ENCODE measurements around the gene TENM3.

TENM3 gene

DNA sequence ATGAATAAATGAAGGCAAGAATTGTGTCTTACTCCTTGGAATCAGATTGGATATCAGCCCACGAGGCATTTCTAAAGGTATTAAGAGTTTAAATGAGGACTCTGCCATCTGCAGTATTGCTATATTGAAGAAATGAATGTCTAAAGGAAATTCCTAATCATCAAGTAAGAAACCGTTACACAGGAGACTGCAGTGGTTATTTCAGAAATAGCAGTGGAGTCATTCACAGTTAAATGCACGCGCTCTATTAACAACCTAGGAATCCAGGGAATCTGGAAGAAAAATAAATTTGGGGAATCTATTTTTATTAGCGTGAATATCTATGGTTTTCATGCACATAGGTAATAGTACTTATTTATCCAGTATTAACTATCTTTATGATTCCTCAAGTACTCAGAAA is 334.2 kb downstream of the TENM3 start:
- DNase-seq: no peak

DNA sequence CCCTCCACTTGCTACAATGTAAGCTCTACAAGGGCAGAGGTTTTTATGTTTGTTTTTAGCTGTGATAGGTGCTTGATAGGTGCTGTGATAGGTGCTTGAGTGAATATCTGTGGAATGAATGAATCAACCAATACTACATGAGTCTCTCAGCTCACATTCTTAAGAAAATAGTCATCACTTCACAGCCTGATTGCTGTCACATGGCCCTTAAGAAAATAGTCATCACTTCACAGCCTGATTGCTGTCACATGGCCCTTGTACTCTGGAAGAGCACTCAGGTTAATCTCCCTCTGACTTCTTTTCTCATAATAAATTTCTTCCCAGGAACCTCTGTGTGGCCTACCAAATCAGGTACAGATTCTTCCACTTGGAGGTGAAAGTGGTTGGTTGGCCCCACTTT is 335.2 kb downstream of the TENM3 start:
- no peak for DNase-seq

DNA sequence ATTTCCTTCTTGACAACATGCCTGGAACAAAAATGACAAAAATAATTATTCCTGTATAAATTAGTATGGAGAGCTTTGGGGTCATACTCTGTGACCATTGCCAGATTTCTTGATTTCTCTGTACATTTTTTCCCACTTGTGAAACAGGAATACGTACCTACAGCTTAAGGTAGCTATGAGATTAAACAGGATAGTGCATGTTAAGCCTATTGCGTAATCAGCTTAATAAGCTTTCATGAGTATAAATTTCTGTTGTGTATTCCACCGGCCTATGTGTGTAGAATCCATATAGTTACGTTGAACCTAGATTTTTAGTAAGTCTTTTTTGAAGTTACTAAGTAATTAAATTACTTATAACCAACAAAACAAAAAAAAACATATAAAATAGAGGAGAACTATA is 339.0 kb downstream of the TENM3 start:
- DNase-seq: no peak

DNA sequence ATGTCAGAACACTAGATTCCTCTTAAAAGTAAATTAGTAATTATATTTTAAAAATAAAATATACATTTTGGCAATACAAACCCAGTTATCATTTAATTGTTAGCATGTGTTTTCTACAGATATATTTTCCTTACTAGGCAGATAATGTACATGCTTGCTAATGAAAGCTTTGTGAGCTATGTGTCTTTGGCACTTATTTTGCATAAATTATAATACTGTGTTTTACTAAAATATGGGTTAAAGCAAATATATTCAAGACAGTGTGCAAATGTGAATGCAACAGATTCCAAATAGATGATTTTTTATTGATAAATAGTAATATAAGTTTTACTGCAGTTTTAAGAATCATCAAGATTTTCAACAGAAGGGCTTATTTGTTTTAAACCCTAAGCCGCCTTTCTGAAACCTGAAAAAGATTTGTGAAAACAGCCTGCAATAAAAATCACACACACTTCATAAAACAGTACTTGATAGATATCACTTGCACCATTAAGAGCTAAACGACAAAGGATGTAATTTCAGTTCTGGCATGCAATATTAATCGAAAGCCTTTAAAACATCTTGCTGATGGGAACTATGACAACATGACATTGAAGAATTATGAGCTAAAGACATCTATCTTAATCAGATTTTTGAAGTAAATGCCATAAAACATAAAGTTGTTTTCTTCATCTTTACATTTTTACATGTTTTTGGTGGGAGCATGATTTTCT is 340.7 kb downstream of the TENM3 start:
- no peak for DNase-seq

DNA sequence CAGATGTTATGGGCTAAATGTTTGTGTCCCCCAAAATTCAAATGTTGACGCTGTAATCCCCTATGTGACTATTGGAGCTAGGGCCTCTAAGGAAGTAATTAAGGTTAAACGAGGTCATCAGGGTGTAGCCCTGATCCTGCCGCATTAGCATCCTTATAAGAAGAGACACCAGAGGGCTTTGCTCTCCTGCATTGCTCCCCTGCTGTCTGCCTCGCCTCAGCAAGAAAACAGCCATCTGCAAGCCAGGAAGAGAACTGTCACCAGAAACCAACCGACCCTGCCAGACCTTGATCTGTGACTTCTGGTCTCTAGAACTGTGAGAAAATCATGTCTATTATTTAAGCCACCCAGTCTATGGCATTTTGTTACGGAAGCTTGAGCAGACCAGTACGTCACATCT is 342.1 kb downstream of the TENM3 start:
- DNase-seq: no peak

DNA sequence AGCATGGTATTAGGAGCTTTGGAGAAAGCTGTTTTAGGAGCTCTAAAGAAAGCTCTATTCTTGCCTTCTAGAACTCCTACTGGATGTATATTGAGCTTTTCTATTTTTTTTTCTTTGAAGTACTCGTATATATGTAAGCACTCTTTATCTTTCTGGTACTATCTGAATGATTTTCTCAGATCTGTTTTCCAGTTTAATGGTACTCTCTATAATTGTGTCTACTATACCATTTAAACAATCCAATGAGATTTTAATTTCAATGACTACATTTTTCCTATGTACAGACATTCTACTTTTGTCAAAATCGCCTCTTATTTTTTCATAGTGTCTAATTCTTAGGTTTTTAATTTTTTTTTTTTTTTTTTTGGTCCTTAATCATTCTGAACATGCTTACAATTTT is 345.9 kb downstream of the TENM3 start:
- DNase-seq: no peak

DNA sequence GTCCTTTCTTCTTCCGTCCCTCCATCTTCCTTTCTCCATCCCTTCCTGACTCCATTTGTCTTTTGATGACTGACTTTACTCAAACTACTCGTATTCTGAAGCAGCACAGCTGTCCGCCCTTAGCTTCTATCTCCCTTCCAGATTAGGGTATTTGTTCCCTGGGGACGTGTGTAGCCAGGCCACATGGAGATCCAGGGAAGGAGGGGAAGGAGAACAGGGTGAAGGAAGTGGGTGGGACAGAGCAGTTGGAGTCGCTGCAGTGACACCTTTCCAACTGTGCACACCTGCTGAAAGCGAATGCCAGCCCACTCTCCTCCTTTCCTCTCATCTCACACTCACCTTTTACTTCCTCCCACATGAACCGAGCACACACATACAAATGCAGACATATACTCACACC is 350.2 kb downstream of the TENM3 start:
- no peak for DNase-seq

DNA sequence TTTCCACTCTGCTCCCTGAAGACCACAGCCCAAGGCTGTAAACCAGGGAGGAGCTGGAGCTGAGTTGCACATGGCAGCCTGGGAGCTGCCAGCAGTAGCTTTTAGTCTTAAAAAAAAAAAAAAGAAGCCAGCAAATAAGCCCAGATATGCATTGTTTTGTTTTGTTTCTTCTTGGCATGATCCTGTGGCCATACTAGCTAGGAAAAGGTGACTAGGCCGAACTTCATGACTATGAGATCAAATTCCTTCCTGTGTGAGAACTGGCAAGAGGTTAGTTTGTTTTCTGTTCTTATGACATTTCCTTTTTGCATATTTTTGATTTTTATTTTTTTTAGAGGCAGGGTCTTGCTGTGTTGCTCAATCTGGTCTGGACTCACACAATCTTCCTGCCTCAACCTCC is 350.7 kb downstream of the TENM3 start:
- no peak for DNase-seq

DNA sequence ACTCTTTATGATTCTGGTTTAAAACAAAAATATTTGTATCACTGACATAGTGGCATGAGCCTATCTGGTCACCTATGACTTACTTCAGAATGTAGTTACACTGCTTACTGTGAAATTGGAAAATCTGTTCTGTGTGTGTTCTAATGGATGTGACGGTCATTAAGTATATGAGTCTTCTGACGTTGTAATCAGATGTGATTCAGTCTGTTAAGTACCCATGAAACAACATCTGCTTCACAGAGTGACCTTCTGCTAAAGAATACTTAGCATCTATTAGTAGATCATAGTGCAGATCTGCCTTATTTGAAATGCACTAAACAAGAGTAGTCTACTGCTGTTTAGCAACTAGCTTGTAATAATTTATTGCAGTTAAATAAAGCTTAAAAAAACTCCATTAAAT is 356.9 kb downstream of the TENM3 start:
- DNase-seq: no peak

DNA sequence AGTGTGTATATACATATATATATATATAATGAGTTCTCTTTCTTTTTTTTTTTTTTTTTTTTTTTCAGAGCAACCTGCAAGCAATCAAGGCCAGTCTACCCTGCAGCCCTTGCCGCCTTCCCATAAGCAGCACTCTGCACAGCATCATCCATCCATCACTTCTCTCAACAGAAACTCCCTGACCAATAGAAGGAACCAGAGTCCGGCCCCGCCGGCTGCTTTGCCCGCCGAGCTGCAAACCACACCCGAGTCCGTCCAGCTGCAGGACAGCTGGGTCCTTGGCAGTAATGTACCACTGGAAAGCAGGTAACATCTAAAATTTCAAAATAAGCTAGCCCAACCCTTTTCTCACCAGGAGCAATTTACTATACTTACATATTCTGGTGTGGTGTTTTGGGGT is 357.7 kb downstream of the TENM3 start:
- DNase-seq: no peak

DNA sequence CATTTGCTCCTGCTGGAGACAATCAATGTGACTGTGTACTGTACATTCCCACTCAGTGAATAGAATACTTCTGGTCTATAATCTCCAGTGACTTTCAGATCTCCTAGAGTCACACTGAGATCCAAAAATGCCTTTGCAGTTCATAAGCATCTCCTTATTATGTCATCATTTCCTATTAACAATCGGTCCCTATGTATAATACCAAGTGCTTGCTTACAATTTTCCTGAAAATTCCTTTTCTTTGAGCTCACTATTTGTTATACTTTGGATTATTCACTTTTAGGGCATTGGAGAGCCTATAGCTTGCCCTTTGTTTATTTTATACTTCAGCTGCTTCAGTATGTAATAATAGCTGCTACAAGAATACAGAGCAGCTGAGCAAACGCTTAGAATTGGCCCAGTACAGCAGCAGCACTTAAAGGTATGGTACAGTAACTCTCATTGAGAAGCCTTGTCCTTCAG is 361.0 kb downstream of the TENM3 start:
- no peak for DNase-seq

DNA sequence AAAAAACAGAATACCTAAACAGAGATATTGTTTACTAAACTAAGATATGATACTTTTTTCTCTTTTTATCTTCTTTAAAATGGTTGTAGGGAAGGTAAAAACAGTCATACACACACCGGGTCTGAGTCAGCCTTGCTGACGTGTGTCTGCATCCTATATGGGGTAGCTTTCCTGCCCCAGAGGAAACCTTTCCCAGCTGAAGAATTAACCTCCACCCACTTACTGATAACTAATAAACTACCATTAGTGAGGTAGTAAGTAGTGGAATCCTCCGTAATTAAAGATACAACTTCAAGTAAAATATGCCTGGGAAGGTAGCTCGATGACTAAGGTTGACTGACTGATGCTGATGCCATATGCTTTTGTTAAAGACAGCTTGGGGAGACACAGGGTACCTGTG is 361.8 kb downstream of the TENM3 start:
- DNase-seq: no peak

DNA sequence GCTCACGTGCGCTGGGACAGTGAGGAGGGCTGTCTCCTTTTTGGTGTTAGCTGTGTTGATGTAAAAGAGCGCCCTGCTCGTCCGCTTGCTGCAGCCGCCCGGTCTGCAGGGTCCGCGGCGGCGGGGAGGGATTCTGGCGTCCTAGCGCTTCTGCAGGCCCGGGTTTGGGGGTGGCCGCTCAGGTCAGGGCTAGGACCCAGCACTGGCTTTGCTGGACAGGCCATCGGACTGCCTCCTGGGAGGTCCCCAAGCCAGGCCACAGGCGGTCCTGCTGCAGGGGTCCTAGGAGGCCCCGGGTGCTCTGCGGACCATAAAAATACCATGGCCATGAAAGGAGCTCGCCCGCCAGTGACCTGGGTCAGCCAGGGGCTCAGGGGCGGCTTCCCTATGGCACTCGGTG is 365.3 kb downstream of the TENM3 start:
- DNase-seq: no peak

DNA sequence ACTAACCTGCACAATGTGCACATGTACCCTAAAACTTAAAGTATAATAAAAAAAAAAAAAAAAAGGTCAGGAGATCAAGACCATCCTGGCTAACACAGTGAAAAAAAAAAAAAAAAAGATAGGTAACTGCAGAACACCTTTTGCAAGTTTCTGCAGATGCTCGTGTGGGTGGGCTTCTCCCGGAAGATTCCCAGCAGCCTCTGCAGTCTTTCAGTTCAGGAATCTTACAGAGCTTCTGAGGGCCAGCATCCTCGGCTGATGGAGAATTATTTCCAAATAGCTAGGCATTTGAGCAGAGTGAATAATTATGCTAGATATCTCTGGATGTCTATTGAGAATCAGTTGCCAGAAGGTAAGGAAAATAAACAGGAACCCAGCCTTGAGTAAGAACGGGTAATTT is 373.3 kb downstream of the TENM3 start:
- no peak for DNase-seq

DNA sequence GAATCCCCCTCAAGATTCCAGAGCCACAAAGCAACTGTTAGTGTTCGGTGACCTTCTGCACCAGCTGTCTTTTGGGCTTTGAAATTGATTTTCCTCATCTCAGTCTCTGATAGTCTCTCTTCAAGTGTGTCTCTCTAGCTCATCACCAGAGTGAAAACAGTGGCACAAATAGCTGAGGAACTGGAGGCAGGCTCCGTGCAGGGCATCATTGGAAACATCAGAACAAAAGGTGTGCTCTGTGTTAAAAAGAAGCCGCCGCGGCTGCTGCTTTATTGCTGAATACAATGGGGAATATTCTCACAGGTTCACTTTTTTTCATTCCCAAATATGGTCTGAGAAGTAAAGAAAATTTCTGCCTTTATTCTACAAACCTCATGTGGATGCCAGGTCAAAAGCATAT is 376.5 kb downstream of the TENM3 start:
- no peak for DNase-seq

DNA sequence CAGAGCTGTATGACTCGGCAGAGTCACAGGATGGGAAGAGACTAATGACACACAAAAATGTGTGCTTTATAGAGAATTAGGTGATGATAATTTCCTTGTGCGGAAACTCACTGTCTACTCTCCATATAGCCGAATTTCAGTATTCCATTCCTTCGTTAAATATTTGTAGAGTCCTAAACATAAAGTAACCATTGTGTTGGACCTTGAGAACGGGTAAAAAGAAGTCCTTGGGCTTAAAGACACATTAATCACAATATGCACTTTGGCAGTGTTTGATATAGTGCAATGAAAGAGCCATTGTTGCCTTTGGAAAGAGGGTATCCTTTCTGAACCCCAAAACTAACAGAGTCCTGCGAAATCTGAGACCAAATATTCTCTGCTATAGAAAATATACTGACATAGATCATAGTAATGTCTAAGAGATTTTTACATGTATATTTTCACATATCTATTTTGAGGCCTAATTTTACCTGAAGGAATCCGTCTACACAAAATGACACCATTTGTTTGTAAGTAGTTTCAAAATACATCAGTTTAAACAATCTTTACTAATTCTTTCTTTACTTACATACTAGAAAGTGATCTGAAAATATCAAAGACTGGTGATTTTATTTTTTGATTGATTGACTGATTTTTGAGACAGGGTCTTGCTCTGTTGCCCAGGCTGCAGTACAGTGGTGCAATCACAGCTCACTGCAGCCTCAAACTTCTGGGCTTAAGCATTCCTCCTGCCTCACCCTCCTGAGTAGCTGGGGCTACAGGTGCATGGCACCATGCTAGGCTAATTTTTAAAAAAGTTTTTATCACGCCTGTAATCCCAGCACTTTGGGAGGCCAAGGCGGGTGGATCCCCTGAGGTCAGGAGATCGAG is 377.1 kb downstream of the TENM3 start:
- DNase-seq: no peak

DNA sequence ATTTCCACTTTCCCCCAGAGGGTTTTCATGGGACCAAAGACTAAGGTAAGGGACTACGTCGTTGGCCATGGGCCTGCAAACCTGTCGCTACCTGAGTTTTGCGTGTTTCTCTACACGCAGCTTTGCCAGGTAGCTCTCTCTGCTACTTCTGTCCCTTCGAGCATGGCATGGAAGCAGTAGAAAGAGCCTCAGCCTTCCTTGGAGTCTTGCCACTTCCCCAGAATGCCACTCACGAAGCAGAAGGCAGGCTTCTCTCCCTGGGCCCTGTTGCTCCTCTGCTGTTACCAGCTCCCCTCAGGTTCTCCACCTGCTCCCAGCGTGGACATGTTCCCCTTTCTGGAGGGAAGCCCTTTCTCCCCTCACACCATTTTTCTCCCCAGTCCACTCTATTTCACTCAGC is 381.1 kb downstream of the TENM3 start:
- no peak for DNase-seq

DNA sequence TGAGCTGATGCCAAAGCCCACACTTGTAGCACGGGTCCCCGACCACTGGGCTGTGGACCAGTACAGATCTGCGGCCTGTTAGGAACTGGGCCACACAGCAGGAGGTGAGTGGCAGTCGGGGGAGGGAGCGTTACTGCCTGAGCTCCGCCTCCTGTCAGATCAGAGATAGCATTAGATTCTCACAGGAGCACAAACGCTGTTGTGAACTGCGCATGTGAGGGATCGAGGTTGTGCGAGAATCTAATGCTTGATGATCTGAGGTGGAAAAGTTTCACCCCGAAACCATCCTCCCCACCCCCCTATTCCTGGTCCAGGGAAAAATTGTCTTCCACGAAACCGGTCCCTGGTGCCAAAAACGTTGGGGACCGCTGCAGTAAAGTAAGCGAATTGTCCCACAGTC is 382.0 kb downstream of the TENM3 start:
- DNase-seq: no peak

DNA sequence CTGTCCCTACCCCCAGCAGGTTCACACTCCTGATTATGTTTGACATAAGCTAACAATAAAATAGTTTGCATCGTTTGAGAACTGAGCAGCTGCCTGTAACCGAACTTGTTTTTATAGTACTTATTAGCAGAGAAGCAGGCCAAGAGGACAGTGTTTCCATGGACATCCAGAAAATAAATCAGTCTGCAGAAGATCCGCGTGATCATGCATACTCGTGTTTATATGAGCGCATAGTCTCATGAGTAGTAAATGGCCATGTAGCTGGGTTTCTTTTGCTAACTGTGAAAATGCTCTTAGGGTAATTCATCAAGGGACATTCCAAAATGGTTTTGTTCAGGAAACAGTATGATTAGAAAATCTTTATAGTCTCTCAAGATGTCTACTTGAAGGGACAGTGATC is 384.8 kb downstream of the TENM3 start:
- DNase-seq: no peak

DNA sequence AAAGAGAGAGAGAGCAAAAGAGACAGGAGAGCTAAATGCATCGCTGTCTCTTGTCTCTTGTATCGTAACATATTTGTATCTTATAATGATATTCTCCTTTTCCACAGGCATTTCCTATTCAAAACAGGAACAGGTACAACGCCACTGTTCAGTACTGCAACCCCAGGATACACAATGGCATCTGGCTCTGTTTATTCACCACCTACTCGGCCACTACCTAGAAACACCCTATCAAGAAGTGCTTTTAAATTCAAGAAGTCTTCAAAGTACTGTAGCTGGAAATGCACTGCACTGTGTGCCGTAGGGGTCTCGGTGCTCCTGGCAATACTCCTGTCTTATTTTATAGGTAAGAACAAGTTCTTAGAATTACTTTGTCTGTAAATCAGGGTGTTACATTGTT is 385.3 kb downstream of the TENM3 start:
- no peak for DNase-seq

DNA sequence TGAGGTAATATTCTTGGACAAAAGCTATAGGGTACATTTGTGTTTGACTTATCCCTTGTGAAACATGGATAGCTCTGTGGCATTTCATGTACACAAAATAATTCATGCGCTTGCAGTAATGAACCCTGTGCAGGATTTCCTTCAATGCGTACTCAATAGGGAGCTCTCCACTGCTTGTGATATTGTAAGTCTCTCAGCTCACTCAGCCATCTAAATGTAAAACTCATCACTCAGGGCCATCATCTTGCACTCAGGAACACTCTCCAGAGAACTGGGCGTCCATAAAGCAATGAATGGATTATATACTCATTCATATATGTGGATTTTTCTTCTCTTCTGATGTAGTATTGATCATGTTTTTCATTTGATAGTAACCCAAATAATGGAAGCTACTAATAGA is 385.9 kb downstream of the TENM3 start:
- no peak for DNase-seq

DNA sequence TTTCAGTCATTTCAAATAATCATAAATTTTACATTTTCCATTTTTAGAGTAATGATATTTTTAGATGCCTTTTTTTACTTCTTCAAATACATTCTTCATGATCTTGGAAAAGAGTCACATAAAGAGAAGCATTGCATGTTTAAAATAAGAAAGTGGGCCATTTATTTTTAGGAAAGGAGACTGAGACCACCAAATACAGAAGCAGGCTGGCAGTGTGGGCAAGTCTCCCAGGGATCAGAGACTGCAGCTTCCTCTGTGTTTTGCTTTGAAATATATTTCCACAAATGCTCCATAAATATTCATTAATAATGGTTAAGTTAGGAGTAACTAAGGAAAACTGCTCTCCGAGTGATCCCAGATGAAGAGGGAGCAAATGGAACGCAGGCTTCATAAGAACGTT is 397.3 kb downstream of the TENM3 start:
- no peak for DNase-seq

DNA sequence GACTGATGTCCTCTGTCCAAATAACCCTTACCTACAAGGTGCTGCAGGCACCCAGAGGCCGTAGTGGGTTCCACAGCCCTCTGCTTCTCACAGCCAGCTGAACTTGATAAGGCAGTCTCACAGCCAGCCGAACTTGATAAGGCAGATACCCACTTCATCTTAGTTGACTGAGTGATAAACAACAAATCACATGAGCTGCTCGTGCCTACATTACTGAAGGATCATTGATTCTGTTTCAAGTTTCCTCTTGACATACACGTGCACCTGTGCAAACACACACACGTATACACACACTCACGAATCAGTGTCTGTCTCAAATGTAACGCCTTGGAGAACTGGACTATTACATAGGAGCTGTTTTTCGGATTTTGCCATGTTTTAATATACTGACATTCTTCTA is 397.7 kb downstream of the TENM3 start:
- DNase-seq: no peak

DNA sequence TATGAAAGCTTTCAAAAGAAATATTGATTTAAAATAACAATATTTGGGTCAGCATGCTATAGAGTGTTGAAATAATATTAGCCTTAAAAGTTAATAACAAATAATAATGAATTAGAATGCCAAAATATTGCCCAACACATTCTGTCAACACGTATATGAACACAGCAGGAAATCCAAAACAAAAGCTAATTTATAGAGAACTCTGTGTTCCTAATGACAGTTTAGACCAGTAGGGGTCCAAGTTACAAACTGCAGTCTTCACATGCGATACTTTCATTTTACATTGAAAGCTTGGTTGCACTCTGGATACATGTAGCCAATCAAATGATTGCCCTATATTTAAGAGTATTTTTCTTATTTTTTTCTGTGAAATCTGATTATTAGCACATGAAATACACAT is 399.6 kb downstream of the TENM3 start:
- no peak for DNase-seq
